ENCODE results near the gene GCC1.
A peak's percentile ranks its signal among the peaks of the same experiment; 100 is the strongest.
"Not testable (repeated sequence)": the region's sequence is repeated elsewhere in the genome, so short reads cannot be mapped to it uniquely, and the experiment has no call there.

The GCC1 gene

GRCh38 chr7:127582361-127582760, 3.0 kb downstream of the GCC1 start:
- DNase-seq (ENCODE audit: low spot score in 2 of 2), result no peak
- H3K9me3 ChIP-seq, result no peaks in the 10 kb centered on the region
- H3K4me1 ChIP-seq, result peaks cover 18% of the 10 kb centered on the region
- H3K27me3 ChIP-seq (ENCODE audit: low read depth), result no peaks in the 10 kb centered on the region
- H3K4me3 ChIP-seq, result no peak overlapping the region
- H3K36me3 ChIP-seq (replicated peaks), result peaks cover 23% of the 10 kb centered on the region
- in situ Hi-C loops (cut with MboI; ENCODE audit: low sequenced_read_pairs), result no loop called here

GRCh38 chr7:127581716-127582115, 3.7 kb downstream of the GCC1 start:
- H3K4me1 ChIP-seq, result peaks cover 18% of the 10 kb centered on the region
- H3K27me3 ChIP-seq (ENCODE audit: low read depth), result no peaks in the 10 kb centered on the region
- no peak overlapping the region for H3K4me3 ChIP-seq
- H3K9me3 ChIP-seq, result no peaks in the 10 kb centered on the region
- peaks cover 23% of the 10 kb centered on the region for H3K36me3 ChIP-seq (replicated peaks)
- in situ Hi-C loops (cut with MboI; ENCODE audit: low sequenced_read_pairs), result no loop called here
- no peak for DNase-seq (ENCODE audit: low spot score in 2 of 2)

GRCh38 chr7:127580612-127581011, 4.8 kb downstream of the GCC1 start:
- no peak overlapping the region for H3K4me3 ChIP-seq
- peaks cover 23% of the 10 kb centered on the region for H3K36me3 ChIP-seq (replicated peaks)
- no peak for DNase-seq (ENCODE audit: low spot score in 2 of 2)
- in situ Hi-C loops (cut with MboI; ENCODE audit: low sequenced_read_pairs), result no loop called here
- no peaks in the 10 kb centered on the region for H3K27me3 ChIP-seq (ENCODE audit: low read depth)
- no peaks in the 10 kb centered on the region for H3K9me3 ChIP-seq
- H3K4me1 ChIP-seq, result peaks cover 15% of the 10 kb centered on the region

GRCh38 chr7:127578711-127579275, 6.6 kb downstream of the GCC1 start:
- Histone ChIP-seq H3K27me3 (ENCODE audit: low read depth) (no peaks in the 10 kb centered on the region), H3K9me3 (no peaks in the 10 kb centered on the region), H3K36me3 (replicated peaks) (peaks cover 23% of the 10 kb centered on the region), H3K4me1 (peaks cover 8% of the 10 kb centered on the region), H3K4me3 (no peak overlapping the region)
- no peak for DNase-seq (ENCODE audit: low spot score in 2 of 2)
- in situ Hi-C loops (cut with MboI; ENCODE audit: low sequenced_read_pairs), result no loop called here

GRCh38 chr7:127578036-127578684, 7.2 kb downstream of the GCC1 start:
- Histone ChIP-seq H3K9me3 (no peaks in the 10 kb centered on the region), H3K27me3 (ENCODE audit: low read depth) (no peaks in the 10 kb centered on the region), H3K4me3 (no peak overlapping the region), H3K36me3 (replicated peaks) (peaks cover 20% of the 10 kb centered on the region), H3K4me1 (peaks cover 4% of the 10 kb centered on the region; the same call in 1 of the 2 replicates)
- in situ Hi-C loops (cut with MboI; ENCODE audit: low sequenced_read_pairs), result no loop called here
- peak in 1 of 2 experiments; percentile 36 for DNase-seq (ENCODE audit: low spot score in 2 of 2)

GRCh38 chr7:127571741-127572505, 13.5 kb downstream of the GCC1 start:
- no peak for DNase-seq (ENCODE audit: low spot score in 2 of 2)
- in situ Hi-C loops (cut with MboI; ENCODE audit: low sequenced_read_pairs), result no loop called here
- Histone ChIP-seq H3K4me3 (no peak overlapping the region), H3K27me3 (ENCODE audit: low read depth) (no peaks in the 10 kb centered on the region), H3K36me3 (replicated peaks) (no peaks in the 10 kb centered on the region), H3K9me3 (no peaks in the 10 kb centered on the region), H3K4me1 (no peaks in the 10 kb centered on the region)

- DNase-seq (ENCODE audit: low spot score in 2 of 2); in situ Hi-C loops (cut with MboI; ENCODE audit: low sequenced_read_pairs): not testable (repeated sequence)
Measured at GRCh38 chr7:127568034-127568433, 17.4 kb downstream of the GCC1 start.

GRCh38 chr7:127566242-127566641, 19.2 kb downstream of the GCC1 start:
- Histone ChIP-seq H3K4me1 (no peaks in the 10 kb centered on the region), H3K36me3 (replicated peaks) (no peaks in the 10 kb centered on the region), H3K4me3 (no peak overlapping the region), H3K27me3 (ENCODE audit: low read depth) (no peaks in the 10 kb centered on the region), H3K9me3 (no peaks in the 10 kb centered on the region)
- in situ Hi-C loops (cut with MboI; ENCODE audit: low sequenced_read_pairs), result no loop called here
- no peak for DNase-seq (ENCODE audit: low spot score in 2 of 2)

More at GRCh38 chr7:127568034-127568433, 17.4 kb downstream of the GCC1 start:
- H3K4me3 ChIP-seq; H3K27me3 ChIP-seq (ENCODE audit: low read depth); H3K36me3 ChIP-seq (replicated peaks); H3K9me3 ChIP-seq; H3K4me1 ChIP-seq: not testable (repeated sequence)

GRCh38 chr7:127557803-127558202, 27.6 kb downstream of the GCC1 start:
- no peaks in the 10 kb centered on the region for H3K27me3 ChIP-seq (ENCODE audit: low read depth)
- in situ Hi-C loops (cut with MboI; ENCODE audit: low sequenced_read_pairs), result no loop called here

GRCh38 chr7:127556404-127556803, 29.0 kb downstream of the GCC1 start:
- in situ Hi-C loops (cut with MboI; ENCODE audit: low sequenced_read_pairs), result no loop called here
- H3K36me3 ChIP-seq (replicated peaks), result no peaks in the 10 kb centered on the region
- no peak for DNase-seq (ENCODE audit: low spot score in 2 of 2)
- H3K4me1 ChIP-seq, result no peaks in the 10 kb centered on the region
- H3K4me3 ChIP-seq, result no peak overlapping the region
- no peaks in the 10 kb centered on the region for H3K27me3 ChIP-seq (ENCODE audit: low read depth)
- no peaks in the 10 kb centered on the region for H3K9me3 ChIP-seq

More at GRCh38 chr7:127557803-127558202, 27.6 kb downstream of the GCC1 start:
- H3K4me1 ChIP-seq, result no peaks in the 10 kb centered on the region
- H3K4me3 ChIP-seq, result no peak overlapping the region
- DNase-seq (ENCODE audit: low spot score in 2 of 2), result no peak
- H3K36me3 ChIP-seq (replicated peaks), result no peaks in the 10 kb centered on the region
- no peaks in the 10 kb centered on the region for H3K9me3 ChIP-seq

- Histone ChIP-seq H3K4me3 (no peak overlapping the region), H3K36me3 (replicated peaks) (no peaks in the 10 kb centered on the region), H3K4me1 (no peaks in the 10 kb centered on the region), H3K27me3 (ENCODE audit: low read depth) (peaks cover 3% of the 10 kb centered on the region; the same call in 1 of the 2 replicates), H3K9me3 (no peaks in the 10 kb centered on the region)
- in situ Hi-C loops (cut with MboI; ENCODE audit: low sequenced_read_pairs), result no loop called here
- DNase-seq (ENCODE audit: low spot score in 2 of 2), result no peak
Measured at GRCh38 chr7:127551941-127552340, 33.5 kb downstream of the GCC1 start.

GRCh38 chr7:127550247-127550646, 35.1 kb downstream of the GCC1 start:
- H3K4me3 ChIP-seq, result no peak overlapping the region
- H3K4me1 ChIP-seq, result no peaks in the 10 kb centered on the region
- DNase-seq (ENCODE audit: low spot score in 2 of 2), result no peak
- in situ Hi-C loops (cut with MboI; ENCODE audit: low sequenced_read_pairs), result no loop called here
- H3K36me3 ChIP-seq (replicated peaks), result no peaks in the 10 kb centered on the region
- H3K27me3 ChIP-seq (ENCODE audit: low read depth), result peaks cover 3% of the 10 kb centered on the region; the same call in 1 of the 2 replicates
- peaks cover 2% of the 10 kb centered on the region; the same call in 1 of the 2 replicates for H3K9me3 ChIP-seq

GRCh38 chr7:127546313-127546712, 39.1 kb downstream of the GCC1 start:
- no peak for DNase-seq (ENCODE audit: low spot score in 2 of 2)
- peaks cover 2% of the 10 kb centered on the region; the same call in 1 of the 2 replicates for H3K9me3 ChIP-seq

GRCh38 chr7:127541548-127541947, 43.8 kb downstream of the GCC1 start:
- DNase-seq (ENCODE audit: low spot score in 2 of 2), result no peak
- Histone ChIP-seq H3K4me3 (no peak overlapping the region), H3K27me3 (ENCODE audit: low read depth) (no peaks in the 10 kb centered on the region), H3K36me3 (replicated peaks) (no peaks in the 10 kb centered on the region), H3K9me3 (peaks cover 2% of the 10 kb centered on the region; the same call in 1 of the 2 replicates), H3K4me1 (peaks cover 17% of the 10 kb centered on the region)
- in situ Hi-C loops (cut with MboI; ENCODE audit: low sequenced_read_pairs), result no loop called here

More at GRCh38 chr7:127546313-127546712, 39.1 kb downstream of the GCC1 start:
- Histone ChIP-seq H3K27me3 (ENCODE audit: low read depth) (peaks cover 3% of the 10 kb centered on the region; the same call in 1 of the 2 replicates), H3K4me1 (no peaks in the 10 kb centered on the region), H3K36me3 (replicated peaks) (no peaks in the 10 kb centered on the region), H3K4me3 (no peak overlapping the region)
- in situ Hi-C loops (cut with MboI; ENCODE audit: low sequenced_read_pairs), result no loop called here

All from HAP-1 (cell line).